Loucy (cell line): ENCODE measurements around the gene KIF18A.

Experiments
- H2AFZ ChIP-seq: fragments of 200-600 bp; sonication (generic); 2 replicates; pipeline ENCODE4 v1.6.0; 2016; ENCODE audit warnings: antibody characterized with exemption, mild to moderate bottlenecking, low read length, moderate library complexity
- H3F3A ChIP-seq: fragments of 200-600 bp; 2 replicates; pipeline ENCODE4 v1.6.0; 2016; ENCODE audit warnings: antibody characterized with exemption, low read depth, mild to moderate bottlenecking
- H3K27me3 ChIP-seq: fragments of 200-600 bp; sonication (generic); 2 replicates; pipeline ENCODE4 v1.6.1; 2014; ENCODE audit warnings: low read length, mild to moderate bottlenecking; ENCODE audit not compliant: insufficient read depth, poor library complexity, severe bottlenecking
- H3K36me3 ChIP-seq: fragments of 200-600 bp; sonication (generic); 2 replicates; pipeline ENCODE4 v1.6.1; 2016; ENCODE audit warnings: low read length; ENCODE audit not compliant: insufficient read depth
- H3K4me1 ChIP-seq: fragments of 200-600 bp; sonication (generic); 2 replicates; pipeline ENCODE4 v1.5.1; 2014; ENCODE audit warnings: low read length, mild to moderate bottlenecking; ENCODE audit not compliant: insufficient read depth, poor library complexity, severe bottlenecking
- H3K4me2 ChIP-seq: fragments of 200-600 bp; sonication (generic); 2 replicates; pipeline ENCODE4 v1.6.0; 2014; ENCODE audit warnings: antibody characterized with exemption, low read length, low read depth, mild to moderate bottlenecking; ENCODE audit not compliant: poor library complexity, severe bottlenecking
- H3K4me3 ChIP-seq: fragments of 200-600 bp; sonication (generic); 2 replicates; pipeline ENCODE4 v1.5.1; 2014; ENCODE audit warnings: low read length, mild to moderate bottlenecking, mixed read lengths; ENCODE audit not compliant: poor library complexity, severe bottlenecking
- H3K79me2 ChIP-seq: fragments of 200-600 bp; sonication (generic); 2 replicates; pipeline ENCODE4 v1.6.1; 2014; ENCODE audit warnings: low read length; ENCODE audit not compliant: insufficient read depth
- H3K9ac ChIP-seq: fragments of 200-600 bp; sonication (generic); 2 replicates; pipeline ENCODE4 v1.6.0; 2014; ENCODE audit warnings: mild to moderate bottlenecking, low read depth, low read length, moderate library complexity; ENCODE audit not compliant: poor library complexity, severe bottlenecking
- H3K9me2 ChIP-seq: fragments of 200-600 bp; sonication (generic); replicated peaks from 2 replicates; pipeline ENCODE4 v1.6.1; 2016; ENCODE audit warnings: low read depth, low read length, mixed read lengths
- H3K9me3 ChIP-seq: fragments of 200-600 bp; sonication (generic); 2 replicates; pipeline ENCODE4 v1.6.1; 2014; ENCODE audit warnings: mild to moderate bottlenecking, antibody characterized with exemption, low read length, low read depth; ENCODE audit not compliant: insufficient read depth
- H4K20me1 ChIP-seq: fragments of 200-600 bp; sonication (generic); 2 replicates; pipeline ENCODE4 v1.6.0; 2014; ENCODE audit warnings: antibody characterized with exemption, low read length, mild to moderate bottlenecking; ENCODE audit not compliant: insufficient read depth, poor library complexity, severe bottlenecking
- EZH2phosphoT487 ChIP-seq: fragments of 200-600 bp; IDR thresholded peaks from 2 replicates; pipeline ENCODE4 v1.6.1; 2018; ENCODE audit warnings: antibody characterized with exemption, mild to moderate bottlenecking, moderate library complexity, borderline replicate concordance
- TF ChIP-seq, protein P1 (sequence below): fragments of 200-600 bp; sonication (generic); conservative IDR thresholded peaks from 2 replicates; pipeline ENCODE4 v1.5.1; 2014; ENCODE audit warnings: mild to moderate bottlenecking, antibody characterized with exemption, low read length

Gene KIF18A

GRCh38 chr11:27995083-27995482 is 112.9 kb downstream of the KIF18A start:
- Histone ChIP-seq H3K9ac (no peak overlapping the region), H3K36me3 (no peaks in the 10 kb centered on the region), H4K20me1 (no peaks in the 10 kb centered on the region), H3K27me3 (no peaks in the 10 kb centered on the region), H2AFZ (no peak overlapping the region), H3F3A (no peaks in the 10 kb centered on the region), H3K9me3 (peaks cover 8% of the 10 kb centered on the region; the same call in 1 of the 2 replicates), H3K4me1 (no peaks in the 10 kb centered on the region), H3K9me2 (no peaks in the 10 kb centered on the region), H3K4me3 (no peak overlapping the region), H3K79me2 (no peaks in the 10 kb centered on the region), H3K4me2 (no peak overlapping the region)
- TF ChIP-seq, protein P1, sequence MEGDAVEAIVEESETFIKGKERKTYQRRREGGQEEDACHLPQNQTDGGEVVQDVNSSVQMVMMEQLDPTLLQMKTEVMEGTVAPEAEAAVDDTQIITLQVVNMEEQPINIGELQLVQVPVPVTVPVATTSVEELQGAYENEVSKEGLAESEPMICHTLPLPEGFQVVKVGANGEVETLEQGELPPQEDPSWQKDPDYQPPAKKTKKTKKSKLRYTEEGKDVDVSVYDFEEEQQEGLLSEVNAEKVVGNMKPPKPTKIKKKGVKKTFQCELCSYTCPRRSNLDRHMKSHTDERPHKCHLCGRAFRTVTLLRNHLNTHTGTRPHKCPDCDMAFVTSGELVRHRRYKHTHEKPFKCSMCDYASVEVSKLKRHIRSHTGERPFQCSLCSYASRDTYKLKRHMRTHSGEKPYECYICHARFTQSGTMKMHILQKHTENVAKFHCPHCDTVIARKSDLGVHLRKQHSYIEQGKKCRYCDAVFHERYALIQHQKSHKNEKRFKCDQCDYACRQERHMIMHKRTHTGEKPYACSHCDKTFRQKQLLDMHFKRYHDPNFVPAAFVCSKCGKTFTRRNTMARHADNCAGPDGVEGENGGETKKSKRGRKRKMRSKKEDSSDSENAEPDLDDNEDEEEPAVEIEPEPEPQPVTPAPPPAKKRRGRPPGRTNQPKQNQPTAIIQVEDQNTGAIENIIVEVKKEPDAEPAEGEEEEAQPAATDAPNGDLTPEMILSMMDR = no peak
- TF ChIP-seq EZH2phosphoT487 = no peak

DNA sequence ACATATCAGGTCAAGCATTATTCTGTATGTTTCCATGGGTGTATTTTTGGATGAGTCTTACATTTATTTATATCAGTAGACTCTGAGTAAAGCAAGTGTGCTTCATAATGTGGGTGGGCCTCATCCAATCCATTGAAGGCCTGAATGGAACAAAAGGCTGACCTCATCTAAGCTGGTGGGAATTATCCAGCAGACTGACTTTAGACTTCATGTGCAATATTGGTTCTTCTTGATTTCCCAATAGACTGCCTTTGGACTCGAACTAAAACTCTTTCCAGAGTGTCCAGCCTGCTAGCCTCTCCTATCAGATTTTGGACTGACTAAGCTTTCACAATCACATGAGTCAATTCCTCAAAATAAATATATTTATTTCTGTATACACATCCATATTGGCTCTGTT is 116.2 kb downstream of the KIF18A start:
- no peaks in the 10 kb centered on the region for H3F3A ChIP-seq
- no peaks in the 10 kb centered on the region for H3K9me3 ChIP-seq
- no peak overlapping the region for H3K4me3 ChIP-seq
- H3K9me2 ChIP-seq = no peaks in the 10 kb centered on the region
- H3K4me2 ChIP-seq = no peak overlapping the region
- H3K9ac ChIP-seq = no peak overlapping the region
- H4K20me1 ChIP-seq = no peaks in the 10 kb centered on the region
- no peaks in the 10 kb centered on the region for H3K36me3 ChIP-seq
- H2AFZ ChIP-seq = no peak overlapping the region
- peaks cover 4% of the 10 kb centered on the region for H3K4me1 ChIP-seq
- no peaks in the 10 kb centered on the region for H3K79me2 ChIP-seq
- H3K27me3 ChIP-seq = no peaks in the 10 kb centered on the region
- TF ChIP-seq, protein P1 = no peak
- TF ChIP-seq EZH2phosphoT487 = no peak

DNA sequence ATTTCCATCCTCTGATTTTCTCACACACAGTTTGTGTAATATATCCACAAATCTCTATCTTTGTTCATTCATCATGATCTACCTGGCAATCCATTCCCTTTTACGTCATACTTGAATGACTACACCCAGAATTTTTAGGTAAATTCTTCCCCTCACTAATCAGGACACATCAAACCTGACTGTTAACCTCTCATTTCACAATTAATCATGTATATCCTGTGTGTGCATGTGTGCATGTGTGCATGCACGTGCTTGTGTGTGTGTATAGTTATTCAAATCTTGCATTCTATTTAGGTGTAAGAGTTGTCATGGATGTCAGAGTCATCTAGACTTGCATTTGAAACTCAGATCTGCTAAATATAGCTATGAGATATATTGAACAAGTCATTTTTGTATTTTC is 130.4 kb downstream of the KIF18A start:
- Histone ChIP-seq H4K20me1 (no peaks in the 10 kb centered on the region), H3K4me1 (no peaks in the 10 kb centered on the region), H3K9ac (no peak overlapping the region), H3K79me2 (no peaks in the 10 kb centered on the region), H3K9me3 (no peaks in the 10 kb centered on the region), H2AFZ (no peak overlapping the region), H3K4me3 (no peak overlapping the region), H3K9me2 (no peaks in the 10 kb centered on the region), H3F3A (no peaks in the 10 kb centered on the region), H3K27me3 (no peaks in the 10 kb centered on the region), H3K4me2 (no peak overlapping the region), H3K36me3 (no peaks in the 10 kb centered on the region)
- TF ChIP-seq EZH2phosphoT487 = no peak
- TF ChIP-seq, protein P1 = no peak
